ENCODE results near the gene IGF1.

The IGF1 gene

DNA sequence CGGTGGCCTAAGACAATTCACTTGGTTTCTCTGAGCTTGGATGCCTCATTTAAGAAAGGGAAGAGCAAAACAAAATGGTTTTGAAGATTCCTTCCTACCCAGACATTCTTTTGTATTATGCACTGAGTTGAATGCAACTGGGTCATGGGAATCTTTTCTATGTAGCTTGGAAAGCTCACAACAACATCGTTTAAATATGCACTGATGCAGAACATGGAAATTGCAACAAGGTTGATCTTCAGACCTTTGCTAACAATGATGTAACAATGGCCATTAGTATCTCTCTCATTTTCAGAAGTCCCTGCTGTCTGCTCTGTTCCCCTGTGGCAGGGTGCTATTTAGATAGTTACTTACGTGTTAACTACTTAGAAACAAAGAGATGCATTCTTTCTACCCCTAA, 30.1 kb upstream of the IGF1 start:
- no peaks in the 10 kb centered on the region for H3K27me3 ChIP-seq (ENCODE audit: insufficient read depth, low read depth, severe bottlenecking)
- H3K27ac ChIP-seq: no peak overlapping the region
- TF ChIP-seq, protein P1, sequence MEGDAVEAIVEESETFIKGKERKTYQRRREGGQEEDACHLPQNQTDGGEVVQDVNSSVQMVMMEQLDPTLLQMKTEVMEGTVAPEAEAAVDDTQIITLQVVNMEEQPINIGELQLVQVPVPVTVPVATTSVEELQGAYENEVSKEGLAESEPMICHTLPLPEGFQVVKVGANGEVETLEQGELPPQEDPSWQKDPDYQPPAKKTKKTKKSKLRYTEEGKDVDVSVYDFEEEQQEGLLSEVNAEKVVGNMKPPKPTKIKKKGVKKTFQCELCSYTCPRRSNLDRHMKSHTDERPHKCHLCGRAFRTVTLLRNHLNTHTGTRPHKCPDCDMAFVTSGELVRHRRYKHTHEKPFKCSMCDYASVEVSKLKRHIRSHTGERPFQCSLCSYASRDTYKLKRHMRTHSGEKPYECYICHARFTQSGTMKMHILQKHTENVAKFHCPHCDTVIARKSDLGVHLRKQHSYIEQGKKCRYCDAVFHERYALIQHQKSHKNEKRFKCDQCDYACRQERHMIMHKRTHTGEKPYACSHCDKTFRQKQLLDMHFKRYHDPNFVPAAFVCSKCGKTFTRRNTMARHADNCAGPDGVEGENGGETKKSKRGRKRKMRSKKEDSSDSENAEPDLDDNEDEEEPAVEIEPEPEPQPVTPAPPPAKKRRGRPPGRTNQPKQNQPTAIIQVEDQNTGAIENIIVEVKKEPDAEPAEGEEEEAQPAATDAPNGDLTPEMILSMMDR (IDR thresholded peaks at IDR 0.05; ENCODE audit: low read depth, low read length): no peak
- no peak for DNase-seq
- no peaks in the 10 kb centered on the region for H3K36me3 ChIP-seq
- H3K4me3 ChIP-seq (ENCODE audit: low read depth, low read length): no peak overlapping the region
- peaks cover 2% of the 10 kb centered on the region for H3K9me3 ChIP-seq (ENCODE audit: severe bottlenecking)

DNA sequence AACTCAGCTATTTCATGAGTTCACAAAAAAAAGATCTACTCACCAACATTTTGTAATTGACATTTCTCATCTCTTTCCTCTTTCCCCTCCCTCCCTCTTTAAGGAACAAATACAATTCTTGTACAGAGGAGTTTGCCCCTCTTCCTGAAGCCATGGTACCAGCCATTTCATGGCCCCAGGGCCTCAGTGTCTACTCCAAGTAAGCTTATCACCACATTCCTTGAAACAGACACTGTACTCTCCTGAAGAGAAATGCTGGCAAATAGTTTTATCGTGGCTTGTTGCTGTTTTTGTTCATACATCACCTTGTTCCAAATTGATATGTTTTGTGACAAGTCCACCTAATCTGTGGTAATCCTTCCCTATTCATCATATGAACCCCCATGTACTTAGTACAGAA, 29.7 kb upstream of the IGF1 start:
- Histone ChIP-seq H3K27ac (no peak overlapping the region), H3K4me3 (ENCODE audit: low read depth, low read length) (no peak overlapping the region), H3K27me3 (ENCODE audit: insufficient read depth, low read depth, severe bottlenecking) (no peaks in the 10 kb centered on the region), H3K9me3 (ENCODE audit: severe bottlenecking) (peaks cover 2% of the 10 kb centered on the region), H3K36me3 (no peaks in the 10 kb centered on the region)
- TF ChIP-seq, protein P1 (IDR thresholded peaks at IDR 0.05; ENCODE audit: low read depth, low read length): no peak
- DNase-seq: no peak

DNA sequence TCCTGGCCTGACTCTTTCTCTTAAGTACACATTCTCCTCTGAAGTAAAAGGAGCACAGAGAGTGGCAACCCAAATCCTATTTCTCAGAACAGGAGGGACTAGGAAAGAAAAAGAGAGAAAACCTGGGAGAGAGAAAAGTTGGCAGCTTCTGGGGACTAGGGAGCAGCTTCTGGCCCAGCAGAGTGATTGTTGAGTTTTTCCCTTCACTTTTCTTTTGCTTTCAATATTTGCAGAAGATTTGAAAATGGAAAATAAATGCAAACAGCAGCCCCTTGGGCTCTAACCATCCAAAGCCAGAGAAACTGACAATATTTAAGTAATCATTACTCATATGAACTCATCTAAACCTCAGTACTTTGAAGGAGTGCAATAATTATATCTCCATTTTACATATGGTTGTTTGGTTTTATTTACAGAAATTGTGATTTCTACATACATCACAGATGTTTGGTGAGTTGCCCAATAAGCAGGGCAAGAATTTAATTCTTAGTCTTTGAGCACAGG, 28.8 kb upstream of the IGF1 start:
- Histone ChIP-seq H3K27ac (no peak overlapping the region), H3K4me3 (ENCODE audit: low read depth, low read length) (no peak overlapping the region), H3K27me3 (ENCODE audit: insufficient read depth, low read depth, severe bottlenecking) (no peaks in the 10 kb centered on the region), H3K9me3 (ENCODE audit: severe bottlenecking) (peaks cover 2% of the 10 kb centered on the region), H3K36me3 (no peaks in the 10 kb centered on the region)
- no peak for DNase-seq
- TF ChIP-seq, protein P1 (IDR thresholded peaks at IDR 0.05; ENCODE audit: low read depth, low read length): no peak

DNA sequence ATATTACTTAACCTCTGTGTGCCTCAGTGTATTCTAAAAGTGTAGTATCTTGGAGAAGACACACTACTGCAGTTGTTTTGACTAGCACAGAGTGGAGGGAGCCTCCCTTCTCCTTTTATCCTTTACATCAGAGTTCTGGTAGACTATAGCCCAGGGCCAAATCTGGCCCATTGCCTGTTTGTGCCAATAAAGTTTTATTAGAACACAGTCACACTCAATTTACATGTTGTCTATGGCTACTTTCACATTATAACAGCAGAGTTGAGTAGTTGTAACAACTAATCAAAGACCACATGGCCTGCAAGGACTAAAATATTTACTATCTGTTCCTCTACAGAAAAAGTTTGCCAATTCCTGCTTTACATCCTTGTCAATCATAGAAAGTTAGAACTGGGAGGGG, 27.7 kb upstream of the IGF1 start:
- no peak for DNase-seq
- H3K27ac ChIP-seq: no peak overlapping the region
- no peaks in the 10 kb centered on the region for H3K27me3 ChIP-seq (ENCODE audit: insufficient read depth, low read depth, severe bottlenecking)
- H3K36me3 ChIP-seq: no peaks in the 10 kb centered on the region
- H3K9me3 ChIP-seq (ENCODE audit: severe bottlenecking): peaks cover 2% of the 10 kb centered on the region
- no peak overlapping the region for H3K4me3 ChIP-seq (ENCODE audit: low read depth, low read length)
- TF ChIP-seq, protein P1 (IDR thresholded peaks at IDR 0.05; ENCODE audit: low read depth, low read length): no peak

DNA sequence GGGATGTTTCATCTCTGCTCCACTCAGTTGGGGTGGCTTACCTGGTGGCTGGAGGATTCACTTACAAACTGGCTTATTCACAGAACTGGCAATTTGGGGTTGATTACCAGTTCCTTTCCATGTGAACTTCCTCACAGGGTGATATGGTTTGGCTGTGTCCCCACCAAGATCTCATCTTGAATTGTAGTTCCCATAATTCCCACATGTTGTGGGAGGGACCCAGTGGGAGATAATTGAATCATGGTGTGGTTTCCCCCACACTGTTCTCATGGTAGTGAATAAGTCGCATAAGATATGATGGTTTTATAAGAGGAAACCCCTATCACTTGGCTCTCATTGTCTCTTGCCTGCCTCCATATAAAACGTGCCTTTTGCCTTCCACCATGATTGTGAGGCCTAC, 26.9 kb upstream of the IGF1 start:
- Histone ChIP-seq H3K9me3 (ENCODE audit: severe bottlenecking) (peaks cover 2% of the 10 kb centered on the region), H3K36me3 (no peaks in the 10 kb centered on the region), H3K27ac (no peak overlapping the region), H3K4me3 (ENCODE audit: low read depth, low read length) (no peak overlapping the region), H3K27me3 (ENCODE audit: insufficient read depth, low read depth, severe bottlenecking) (no peaks in the 10 kb centered on the region)
- TF ChIP-seq, protein P1 (IDR thresholded peaks at IDR 0.05; ENCODE audit: low read depth, low read length): no peak
- DNase-seq: no peak

DNA sequence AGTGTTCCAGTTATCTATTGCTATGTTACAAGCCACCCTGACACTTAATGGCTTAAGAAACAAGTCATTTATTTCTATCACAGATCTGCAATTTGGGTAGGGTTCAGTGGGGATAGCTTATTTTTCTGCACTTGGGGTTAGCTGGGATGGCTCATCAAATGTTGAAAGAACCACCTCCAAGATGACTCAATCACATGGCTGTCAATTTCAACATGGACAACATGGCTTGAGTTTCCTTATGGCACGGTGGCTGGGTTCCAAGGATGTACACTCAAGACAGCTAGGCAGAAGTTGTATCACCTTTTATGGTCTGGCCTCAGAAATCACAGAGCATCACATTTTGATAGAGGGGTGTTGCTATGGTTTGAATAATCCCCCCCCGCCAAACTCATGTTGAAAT, 24.5 kb upstream of the IGF1 start:
- H3K27ac ChIP-seq: no peak overlapping the region
- no peaks in the 10 kb centered on the region for H3K27me3 ChIP-seq (ENCODE audit: insufficient read depth, low read depth, severe bottlenecking)
- TF ChIP-seq, protein P1 (IDR thresholded peaks at IDR 0.05; ENCODE audit: low read depth, low read length): no peak
- H3K4me3 ChIP-seq (ENCODE audit: low read depth, low read length): no peak overlapping the region
- DNase-seq: no peak
- no peaks in the 10 kb centered on the region for H3K36me3 ChIP-seq
- peaks cover 2% of the 10 kb centered on the region for H3K9me3 ChIP-seq (ENCODE audit: severe bottlenecking)
